ENCODE results near the gene POR.

Gene POR

DNA sequence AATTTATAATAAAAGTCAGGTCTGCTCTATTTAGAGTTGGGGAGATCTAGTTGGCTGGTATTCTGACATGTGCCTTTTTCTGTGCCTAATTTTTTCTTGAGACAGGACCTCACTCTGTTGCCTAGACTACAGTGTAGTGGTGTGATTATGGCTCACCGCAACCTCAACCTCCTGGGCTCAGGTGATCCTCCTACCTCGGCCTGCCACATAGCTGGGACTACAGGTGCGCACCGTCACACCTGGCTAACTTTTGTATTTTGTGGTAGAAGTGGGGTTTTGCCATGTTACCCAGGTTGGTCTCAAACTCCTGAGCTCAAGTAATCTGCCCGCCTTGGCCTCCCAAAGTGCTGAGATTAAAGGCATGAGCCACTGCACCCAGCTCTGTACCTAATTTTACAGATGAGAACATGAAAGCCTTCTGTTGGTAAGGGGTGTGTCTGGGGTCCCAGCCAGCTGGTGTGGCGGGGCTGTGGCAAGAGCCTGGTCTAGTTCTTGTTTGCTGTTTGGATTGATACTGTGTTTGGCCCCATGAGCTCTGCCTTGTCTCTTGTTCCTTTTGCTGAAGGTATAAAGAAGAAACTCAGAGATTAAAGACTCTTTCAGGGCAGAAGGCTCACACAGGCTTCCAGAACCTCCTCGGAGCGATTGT is 31.4 kb downstream of the POR start:
- intact Hi-C loops (cut with DNase I): no loop called here
- peak in 1 of 10 donors; percentile 7 for DNase-seq

DNA sequence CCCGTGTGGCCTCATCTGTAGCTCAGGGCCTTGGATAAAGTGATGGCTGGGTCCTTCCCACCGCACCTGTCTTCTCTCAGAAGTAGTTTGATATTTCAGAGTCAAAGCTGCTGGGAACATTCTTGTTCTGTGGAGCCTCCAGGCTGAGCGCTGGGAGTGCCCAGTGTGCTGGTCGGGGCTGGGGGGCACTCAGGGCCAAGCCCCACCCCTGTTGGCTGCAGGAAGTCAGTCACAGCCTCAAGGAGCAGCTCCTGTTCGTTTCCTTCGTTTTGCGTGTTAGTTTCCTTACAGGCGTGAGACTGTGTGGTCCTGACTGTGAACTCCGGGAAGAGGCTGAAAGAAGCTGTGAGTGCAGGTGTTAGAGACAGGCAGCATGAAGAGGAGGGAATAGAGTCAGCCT is 33.2 kb downstream of the POR start:
- intact Hi-C loops (cut with DNase I): no loop called here
- DNase-seq: no peak

GRCh38 chr7:75950111-75950681 is 35.2 kb downstream of the POR start:
- intact Hi-C loops (cut with DNase I): no loop called here
- DNase-seq: no peak

GRCh38 chr7:75951506-75951905 is 36.6 kb downstream of the POR start:
- intact Hi-C loops (cut with DNase I): no loop called here
- no peak for DNase-seq

DNA sequence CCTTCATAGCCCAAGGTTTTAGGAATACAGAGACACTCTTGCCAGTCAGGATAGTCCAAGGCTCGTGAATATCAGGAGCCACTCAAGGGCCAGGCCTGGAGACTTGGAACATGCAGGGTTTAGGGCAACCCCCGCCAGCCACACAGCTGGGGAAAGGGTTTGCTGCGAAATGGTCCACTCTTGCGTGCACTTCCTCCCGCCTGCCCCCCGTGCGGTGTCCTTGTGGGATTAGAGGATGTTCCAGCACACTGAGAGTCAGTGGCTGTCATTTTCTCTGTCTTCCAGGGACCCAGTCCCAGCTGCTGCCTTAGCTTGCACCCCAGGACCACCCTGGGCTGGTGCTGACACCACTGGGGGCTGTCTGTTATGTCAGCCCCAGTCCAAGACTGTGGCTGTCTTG is 38.5 kb downstream of the POR start:
- intact Hi-C loops (cut with DNase I): no loop called here
- no peak for DNase-seq

DNA sequence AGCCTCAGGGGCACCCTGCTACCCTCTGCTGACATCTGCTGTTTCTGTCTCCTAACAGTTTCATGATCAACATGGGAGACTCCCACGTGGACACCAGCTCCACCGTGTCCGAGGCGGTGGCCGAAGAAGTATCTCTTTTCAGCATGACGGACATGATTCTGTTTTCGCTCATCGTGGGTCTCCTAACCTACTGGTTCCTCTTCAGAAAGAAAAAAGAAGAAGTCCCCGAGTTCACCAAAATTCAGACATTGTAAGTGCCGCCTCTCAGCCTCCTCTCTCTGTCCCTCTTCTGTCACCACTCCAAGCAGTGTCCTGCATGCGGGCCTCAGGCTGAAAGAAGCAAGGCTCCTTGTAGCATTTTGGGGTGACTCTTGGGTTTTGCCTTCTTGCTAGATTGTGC is 39.0 kb downstream of the POR start:
- intact Hi-C loops (cut with DNase I): no loop called here
- no peak for DNase-seq

GRCh38 chr7:75955331-75955955 is 40.5 kb downstream of the POR start:
- DNase-seq: peak in 1 of 10 donors; percentile 74

GRCh38 chr7:75957021-75957736 is 42.2 kb downstream of the POR start:
- intact Hi-C loops (cut with DNase I): no loop called here
- peak in 1 of 10 donors; percentile 71 for DNase-seq

More at GRCh38 chr7:75955331-75955955, 40.5 kb downstream of the POR start:
- intact Hi-C loops (cut with DNase I): no loop called here

- no peak for DNase-seq
- intact Hi-C loops (cut with DNase I): no loop called here
These were observed 44.0 kb downstream of the POR start for GRCh38 chr7:75958802-75959543.

GRCh38 chr7:75960372-75960771 is 45.4 kb downstream of the POR start:
- DNase-seq: no peak
- intact Hi-C loops (cut with DNase I): no loop called here

DNA sequence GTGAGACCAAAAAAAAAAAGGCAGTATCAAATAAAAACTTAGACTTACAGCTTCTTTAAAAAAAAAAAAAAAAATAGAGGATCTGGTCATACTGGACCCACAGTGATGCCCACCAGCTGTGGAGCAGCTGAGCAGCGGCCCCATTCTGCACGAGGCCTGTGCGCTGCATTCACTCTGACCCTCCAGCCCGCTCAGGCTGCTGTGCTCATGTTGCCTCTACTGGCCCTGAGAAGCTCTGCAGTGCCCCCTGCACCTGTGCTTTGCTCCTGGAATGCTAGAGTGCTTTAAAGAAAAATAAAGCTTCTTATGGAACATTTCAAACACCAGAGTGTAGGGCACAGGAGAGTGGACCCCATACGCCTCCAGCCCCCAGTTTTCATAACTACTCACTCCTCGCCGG is 46.3 kb downstream of the POR start:
- intact Hi-C loops (cut with DNase I): no loop called here

GRCh38 chr7:75962607-75963380 is 47.8 kb downstream of the POR start:
- DNase-seq: peak in 1 of 10 donors; percentile 70
- intact Hi-C loops (cut with DNase I): no loop called here

More for the DNA sequence above, 46.3 kb downstream of the POR start:
- DNase-seq: no peak

DNA sequence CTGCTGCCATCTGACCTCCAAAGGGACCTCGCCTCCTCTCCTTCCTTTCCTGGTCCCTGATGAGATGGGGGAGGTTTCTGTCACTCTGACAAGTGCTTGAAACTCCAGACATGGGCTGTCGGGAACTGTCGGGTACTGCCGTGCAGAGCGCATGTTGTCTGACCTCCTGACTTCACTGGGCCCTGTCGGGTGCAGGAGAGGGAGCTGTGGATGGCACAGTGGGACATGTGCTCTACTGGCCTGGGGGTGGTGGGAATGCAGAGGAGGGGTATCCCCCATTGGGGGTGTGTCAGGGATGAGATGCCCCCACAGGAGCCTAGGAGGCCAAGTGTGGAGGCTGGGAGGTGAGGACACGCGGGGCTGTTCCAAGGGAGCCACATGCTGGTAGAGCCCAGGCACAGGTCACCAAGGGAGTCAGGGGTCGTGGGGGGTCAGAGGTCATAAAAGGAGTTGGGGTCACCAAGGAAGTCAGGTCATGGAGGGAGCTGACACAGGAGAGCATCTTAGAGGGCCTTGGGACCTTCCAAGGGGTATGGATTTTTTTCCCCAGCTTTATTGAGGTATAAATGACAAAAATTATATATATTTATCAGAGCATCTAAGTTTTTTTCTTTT is 48.5 kb downstream of the POR start:
- intact Hi-C loops (cut with DNase I): no loop called here
- no peak for DNase-seq

- intact Hi-C loops (cut with DNase I): no loop called here
- DNase-seq: peak in 1 of 10 donors; percentile 79
These were observed 50.7 kb downstream of the POR start for GRCh38 chr7:75965617-75966016.

DNA sequence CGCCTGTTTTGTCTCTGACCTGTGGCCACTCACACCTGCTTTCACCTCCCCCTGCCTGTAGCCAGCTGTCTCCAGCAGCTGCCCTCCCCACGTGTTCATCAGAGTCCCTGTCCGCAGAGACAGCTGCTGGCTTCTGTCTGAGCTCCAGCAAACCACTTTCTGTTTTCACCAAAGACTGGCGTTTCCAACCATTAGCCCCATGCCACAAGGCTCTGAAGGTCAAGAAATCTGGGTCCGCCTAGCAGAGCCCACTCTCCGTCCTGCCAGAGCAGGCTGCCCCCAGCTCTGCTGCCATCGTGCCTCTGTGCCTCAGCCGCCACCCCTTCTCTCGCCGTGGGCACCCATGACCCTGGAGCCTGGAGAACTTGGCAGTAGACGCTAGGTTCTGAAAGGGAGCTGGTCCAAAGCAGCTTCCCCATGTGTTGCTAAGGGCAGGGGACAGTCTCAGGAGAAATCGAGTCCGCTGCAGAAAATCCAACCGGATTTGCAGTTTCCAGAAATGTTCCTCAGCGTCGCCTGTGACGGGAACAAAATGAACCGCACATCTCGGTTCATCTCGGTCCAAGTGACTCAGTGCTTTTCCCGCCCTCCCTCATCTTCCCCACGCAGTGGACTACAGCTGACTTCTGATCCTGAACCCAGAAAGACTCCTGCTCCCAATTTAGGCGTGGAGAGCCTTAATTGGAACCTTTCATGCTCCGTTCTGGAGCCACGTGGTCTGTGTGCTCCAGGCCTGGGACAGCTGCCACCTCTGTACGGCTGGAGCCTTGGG is 51.4 kb downstream of the POR start:
- intact Hi-C loops (cut with DNase I): no loop called here
- peak in 3 of 10 donors; percentile 67 to 85 (median 82) for DNase-seq

- intact Hi-C loops (cut with DNase I): no loop called here
- DNase-seq: peak in 1 of 10 donors; percentile 33
These were observed 52.1 kb downstream of the POR start for GRCh38 chr7:75967055-75967454.

DNA sequence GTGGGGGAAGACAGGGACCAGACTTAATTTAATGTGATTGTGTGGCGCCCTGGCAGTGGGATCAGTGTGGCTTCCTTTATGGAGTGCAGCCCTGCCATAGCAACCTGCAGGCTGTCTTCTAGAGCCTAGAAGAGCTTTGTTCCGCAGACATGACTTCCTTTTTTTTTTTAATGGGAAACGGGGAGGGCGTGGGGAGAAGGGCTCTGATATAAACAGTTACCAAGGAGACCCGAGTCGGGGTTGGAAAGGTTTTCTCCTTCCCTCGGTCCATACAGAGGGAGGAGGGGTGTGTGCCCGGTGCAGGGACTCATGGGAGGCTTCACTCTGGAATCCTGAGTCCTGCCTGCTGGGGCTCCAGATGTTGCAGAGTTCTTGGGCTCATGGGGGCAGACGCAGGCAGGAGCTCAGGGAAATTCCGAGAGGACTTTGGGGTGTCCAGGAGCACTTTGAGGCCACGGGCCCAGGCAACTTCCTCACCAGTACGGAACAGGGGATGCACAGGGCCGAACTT is 52.6 kb downstream of the POR start:
- no peak for DNase-seq
- intact Hi-C loops (cut with DNase I): no loop called here

DNA sequence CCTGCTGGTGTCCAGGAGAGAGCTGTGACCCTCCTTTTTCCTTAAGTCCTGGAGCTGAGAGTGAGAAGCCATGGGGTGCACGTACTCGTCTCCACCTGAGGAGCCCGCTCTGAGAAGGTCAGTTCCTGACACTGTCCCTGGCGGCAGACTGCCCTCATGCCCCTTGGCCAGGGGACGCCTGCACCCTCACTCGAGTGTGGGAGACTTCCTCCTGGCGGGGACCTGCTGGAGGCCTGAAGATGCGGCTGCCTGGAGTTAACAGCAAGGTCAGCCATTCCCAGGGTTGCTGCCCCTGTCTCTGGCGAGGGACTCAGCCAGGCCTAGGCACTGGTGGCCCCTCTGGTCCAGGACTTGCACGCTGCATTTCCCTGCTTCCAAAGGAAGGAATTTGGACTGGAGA is 53.1 kb downstream of the POR start:
- DNase-seq: peak in 1 of 10 donors; percentile 78
- intact Hi-C loops (cut with DNase I): no loop called here
